NCI-H146 (cell line): ENCODE results near the gene USP17L24.
"Not testable (repeated sequence)": the region's sequence is repeated elsewhere in the genome, so short reads cannot be mapped to it uniquely, and the experiment has no call there.

Experiments
- DNase-seq: peaks from one replicate; lab custom pipeline; 2025; lab: John Stamatoyannopoulos, UW

The USP17L24 gene

DNA sequence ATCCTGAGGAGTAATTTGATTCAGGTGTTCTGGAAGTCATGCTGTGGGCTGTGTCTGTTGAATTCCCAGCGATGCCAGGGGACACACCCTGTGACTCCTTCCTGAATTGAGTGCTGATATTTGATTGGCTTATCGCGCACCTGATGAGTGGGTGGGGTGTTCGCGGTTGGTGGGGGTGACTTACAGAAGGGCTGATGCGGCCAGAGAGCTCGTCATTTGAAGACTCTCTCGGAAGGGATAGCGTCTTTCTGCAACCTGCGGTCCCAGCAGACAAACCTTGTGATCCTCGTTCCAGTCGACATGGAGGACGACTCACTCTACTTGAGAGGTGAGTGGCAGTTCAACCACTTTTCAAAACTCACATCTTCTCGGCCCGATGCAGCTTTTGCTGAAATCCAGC, at the start of gene USP17L24:
Gene USP17L24, plus strand, starts transcription at position 301 of the 400 bp plus-strand sequence. Its CDS starts 0 bp downstream, at position 301.
- DNase-seq: not testable (repeated sequence)

DNA sequence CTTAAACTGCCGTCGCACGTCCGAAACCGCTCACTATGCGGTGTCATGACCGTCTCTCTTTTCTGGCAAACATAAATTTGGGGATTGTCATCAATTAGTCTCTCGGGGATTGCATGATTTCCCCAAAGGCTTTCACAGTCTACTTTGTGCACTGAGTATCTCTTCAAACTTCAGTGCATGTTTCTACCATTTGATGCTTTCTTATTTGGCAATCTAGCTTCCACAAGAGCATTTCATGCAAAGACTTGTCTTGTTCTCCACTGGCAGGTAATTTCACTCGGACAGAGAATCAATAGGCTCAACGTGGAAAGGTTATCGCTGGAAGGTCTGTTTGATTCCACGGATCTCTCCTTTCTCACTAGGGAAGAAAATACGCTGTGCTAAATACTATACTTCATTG, 774 bp upstream of the USP17L24 start:
- DNase-seq: not testable (repeated sequence)

DNA sequence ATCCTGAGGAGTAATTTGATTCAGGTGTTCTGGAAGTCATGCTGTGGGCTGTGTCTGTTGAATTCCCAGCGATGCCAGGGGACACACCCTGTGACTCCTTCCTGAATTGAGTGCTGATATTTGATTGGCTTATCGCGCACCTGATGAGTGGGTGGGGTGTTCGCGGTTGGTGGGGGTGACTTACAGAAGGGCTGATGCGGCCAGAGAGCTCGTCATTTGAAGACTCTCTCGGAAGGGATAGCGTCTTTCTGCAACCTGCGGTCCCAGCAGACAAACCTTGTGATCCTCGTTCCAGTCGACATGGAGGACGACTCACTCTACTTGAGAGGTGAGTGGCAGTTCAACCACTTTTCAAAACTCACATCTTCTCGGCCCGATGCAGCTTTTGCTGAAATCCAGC, 4.6 kb downstream of the USP17L24 start, which contains the start of gene USP17L25:
Gene USP17L25, plus strand, starts transcription at position 301 of the 400 bp plus-strand sequence. Its CDS starts 0 bp downstream, at position 301.
- not testable (repeated sequence) for DNase-seq

GRCh38 chr4:9334358-9334757, 9.4 kb downstream of the USP17L24 start, which contains the start of gene USP17L26:
USP17L26 (plus strand) TSS chr4:9334658; CDS start chr4:9334658, 0 bp downstream.
- DNase-seq: not testable (repeated sequence)

DNA sequence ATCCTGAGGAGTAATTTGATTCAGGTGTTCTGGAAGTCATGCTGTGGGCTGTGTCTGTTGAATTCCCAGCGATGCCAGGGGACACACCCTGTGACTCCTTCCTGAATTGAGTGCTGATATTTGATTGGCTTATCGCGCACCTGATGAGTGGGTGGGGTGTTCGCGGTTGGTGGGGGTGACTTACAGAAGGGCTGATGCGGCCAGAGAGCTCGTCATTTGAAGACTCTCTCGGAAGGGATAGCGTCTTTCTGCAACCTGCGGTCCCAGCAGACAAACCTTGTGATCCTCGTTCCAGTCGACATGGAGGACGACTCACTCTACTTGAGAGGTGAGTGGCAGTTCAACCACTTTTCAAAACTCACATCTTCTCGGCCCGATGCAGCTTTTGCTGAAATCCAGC, 14.1 kb downstream of the USP17L24 start, which contains the start of gene USP17L5:
Gene USP17L5, plus strand, starts transcription at position 301 of the 400 bp plus-strand sequence. Its CDS starts 0 bp downstream, at position 301.
- not testable (repeated sequence) for DNase-seq

DNA sequence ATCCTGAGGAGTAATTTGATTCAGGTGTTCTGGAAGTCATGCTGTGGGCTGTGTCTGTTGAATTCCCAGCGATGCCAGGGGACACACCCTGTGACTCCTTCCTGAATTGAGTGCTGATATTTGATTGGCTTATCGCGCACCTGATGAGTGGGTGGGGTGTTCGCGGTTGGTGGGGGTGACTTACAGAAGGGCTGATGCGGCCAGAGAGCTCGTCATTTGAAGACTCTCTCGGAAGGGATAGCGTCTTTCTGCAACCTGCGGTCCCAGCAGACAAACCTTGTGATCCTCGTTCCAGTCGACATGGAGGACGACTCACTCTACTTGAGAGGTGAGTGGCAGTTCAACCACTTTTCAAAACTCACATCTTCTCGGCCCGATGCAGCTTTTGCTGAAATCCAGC, 18.9 kb downstream of the USP17L24 start, which contains the start of gene USP17L27:
Gene USP17L27, plus strand, starts transcription at position 301 of the 400 bp plus-strand sequence. Its CDS starts 0 bp downstream, at position 301.
- DNase-seq: not testable (repeated sequence)

DNA sequence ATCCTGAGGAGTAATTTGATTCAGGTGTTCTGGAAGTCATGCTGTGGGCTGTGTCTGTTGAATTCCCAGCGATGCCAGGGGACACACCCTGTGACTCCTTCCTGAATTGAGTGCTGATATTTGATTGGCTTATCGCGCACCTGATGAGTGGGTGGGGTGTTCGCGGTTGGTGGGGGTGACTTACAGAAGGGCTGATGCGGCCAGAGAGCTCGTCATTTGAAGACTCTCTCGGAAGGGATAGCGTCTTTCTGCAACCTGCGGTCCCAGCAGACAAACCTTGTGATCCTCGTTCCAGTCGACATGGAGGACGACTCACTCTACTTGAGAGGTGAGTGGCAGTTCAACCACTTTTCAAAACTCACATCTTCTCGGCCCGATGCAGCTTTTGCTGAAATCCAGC, 23.6 kb downstream of the USP17L24 start, which contains the start of gene USP17L28:
Gene USP17L28, plus strand, starts transcription at position 301 of the 400 bp plus-strand sequence. Its CDS starts 0 bp downstream, at position 301.
- not testable (repeated sequence) for DNase-seq

DNA sequence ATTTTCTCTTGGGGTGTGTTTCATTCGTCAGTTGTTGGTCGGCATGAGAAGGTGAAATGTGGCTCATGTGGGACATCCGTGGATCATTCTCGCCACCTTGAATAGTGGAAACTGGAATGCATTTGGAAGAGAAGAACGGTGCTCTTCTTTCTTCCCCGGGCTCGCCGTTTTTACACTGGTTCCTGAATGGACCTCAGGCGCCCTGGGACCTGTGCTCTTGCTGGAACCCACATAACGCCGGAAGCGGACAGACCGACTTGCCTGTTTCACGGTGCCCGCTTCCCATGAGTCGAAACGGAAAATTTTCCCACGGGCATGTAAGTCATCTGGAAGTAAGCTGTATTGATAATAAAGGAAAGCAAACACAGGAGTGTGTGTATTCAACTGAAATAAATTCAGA, 25.9 kb downstream of the USP17L24 start:
- not testable (repeated sequence) for DNase-seq

DNA sequence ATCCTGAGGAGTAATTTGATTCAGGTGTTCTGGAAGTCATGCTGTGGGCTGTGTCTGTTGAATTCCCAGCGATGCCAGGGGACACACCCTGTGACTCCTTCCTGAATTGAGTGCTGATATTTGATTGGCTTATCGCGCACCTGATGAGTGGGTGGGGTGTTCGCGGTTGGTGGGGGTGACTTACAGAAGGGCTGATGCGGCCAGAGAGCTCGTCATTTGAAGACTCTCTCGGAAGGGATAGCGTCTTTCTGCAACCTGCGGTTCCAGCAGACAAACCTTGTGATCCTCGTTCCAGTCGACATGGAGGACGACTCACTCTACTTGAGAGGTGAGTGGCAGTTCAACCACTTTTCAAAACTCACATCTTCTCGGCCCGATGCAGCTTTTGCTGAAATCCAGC, 28.4 kb downstream of the USP17L24 start, which contains the start of gene USP17L29:
Gene USP17L29, plus strand, starts transcription at position 301 of the 400 bp plus-strand sequence. Its CDS starts 0 bp downstream, at position 301.
- DNase-seq: not testable (repeated sequence)

GRCh38 chr4:9362829-9363228, 37.9 kb downstream of the USP17L24 start, which contains the start of gene USP17L30:
USP17L30 (plus strand) TSS chr4:9363129; CDS start chr4:9363129, 0 bp downstream.
- not testable (repeated sequence) for DNase-seq
